Peyer's patch (tissue), 4 donors: ENCODE results near the gene SYT6.

ENCODE experiments used
- POLR2A ChIP-seq, 2 donors: fragments of 450-650 bp; IDR thresholded peaks; one replicate each; pipeline ENCODE4 v1.5.1; 2017; ENCODE audit warnings: antibody characterized with exemption in 2 of 2, mild to moderate bottlenecking in 2 of 2, moderate library complexity in 2 of 2
- TF ChIP-seq, protein P1 (sequence below), 6 experiments: fragments of 450-650 bp in 4 of 6; fragments of 200-600 bp in 2 of 6; sonication (generic) in 1 of 6; IDR thresholded peaks; one replicate each; pipeline ENCODE4 v1.5.1; 2017 to 2019; ENCODE audit warnings: antibody characterized with exemption in 6 of 6, mild to moderate bottlenecking in 3 of 6, moderate library complexity in 1 of 6

DNA sequence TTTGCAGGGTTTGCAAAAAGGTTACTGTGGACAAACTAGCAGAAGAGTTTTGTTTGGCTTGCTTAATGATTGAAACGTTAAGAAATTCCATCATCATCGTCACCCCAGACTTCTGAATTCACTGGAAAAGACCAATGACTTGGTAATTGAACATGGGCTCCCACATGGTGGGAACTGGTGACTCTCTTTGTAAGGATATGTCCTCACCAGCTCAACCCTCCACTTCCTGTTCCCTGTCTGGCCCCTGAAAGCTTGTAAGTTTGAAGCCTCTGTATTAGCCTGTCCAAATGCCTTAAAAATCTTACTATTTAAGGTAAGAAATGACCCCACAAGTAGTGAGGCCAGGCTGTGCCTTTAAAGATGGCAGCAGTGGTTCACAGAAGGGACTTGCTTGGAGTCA lies 9.7 kb downstream of the SYT6 start:
- TF ChIP-seq, protein P1, sequence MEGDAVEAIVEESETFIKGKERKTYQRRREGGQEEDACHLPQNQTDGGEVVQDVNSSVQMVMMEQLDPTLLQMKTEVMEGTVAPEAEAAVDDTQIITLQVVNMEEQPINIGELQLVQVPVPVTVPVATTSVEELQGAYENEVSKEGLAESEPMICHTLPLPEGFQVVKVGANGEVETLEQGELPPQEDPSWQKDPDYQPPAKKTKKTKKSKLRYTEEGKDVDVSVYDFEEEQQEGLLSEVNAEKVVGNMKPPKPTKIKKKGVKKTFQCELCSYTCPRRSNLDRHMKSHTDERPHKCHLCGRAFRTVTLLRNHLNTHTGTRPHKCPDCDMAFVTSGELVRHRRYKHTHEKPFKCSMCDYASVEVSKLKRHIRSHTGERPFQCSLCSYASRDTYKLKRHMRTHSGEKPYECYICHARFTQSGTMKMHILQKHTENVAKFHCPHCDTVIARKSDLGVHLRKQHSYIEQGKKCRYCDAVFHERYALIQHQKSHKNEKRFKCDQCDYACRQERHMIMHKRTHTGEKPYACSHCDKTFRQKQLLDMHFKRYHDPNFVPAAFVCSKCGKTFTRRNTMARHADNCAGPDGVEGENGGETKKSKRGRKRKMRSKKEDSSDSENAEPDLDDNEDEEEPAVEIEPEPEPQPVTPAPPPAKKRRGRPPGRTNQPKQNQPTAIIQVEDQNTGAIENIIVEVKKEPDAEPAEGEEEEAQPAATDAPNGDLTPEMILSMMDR (IDR thresholded peaks at IDR 0.05) = no peak
- TF ChIP-seq POLR2A (IDR thresholded peaks at IDR 0.05) = no peak
